Measurements from ENCODE around the gene PHF12.

Gene PHF12

GRCh38 chr17:28901866-28902818 lies 49.2 kb downstream of the PHF12 start:
- Histone ChIP-seq H3K9ac (peak overlapping the region; percentile 78 to 93 (median 87)), H3K27ac (peak overlapping the region; percentile 29 to 91 (median 83); a peak in 21 of 22 replicates), H3K36me3 (peaks cover 14 to 41% (median 22%) of the 10 kb centered on the region in 11 experiments)

DNA sequence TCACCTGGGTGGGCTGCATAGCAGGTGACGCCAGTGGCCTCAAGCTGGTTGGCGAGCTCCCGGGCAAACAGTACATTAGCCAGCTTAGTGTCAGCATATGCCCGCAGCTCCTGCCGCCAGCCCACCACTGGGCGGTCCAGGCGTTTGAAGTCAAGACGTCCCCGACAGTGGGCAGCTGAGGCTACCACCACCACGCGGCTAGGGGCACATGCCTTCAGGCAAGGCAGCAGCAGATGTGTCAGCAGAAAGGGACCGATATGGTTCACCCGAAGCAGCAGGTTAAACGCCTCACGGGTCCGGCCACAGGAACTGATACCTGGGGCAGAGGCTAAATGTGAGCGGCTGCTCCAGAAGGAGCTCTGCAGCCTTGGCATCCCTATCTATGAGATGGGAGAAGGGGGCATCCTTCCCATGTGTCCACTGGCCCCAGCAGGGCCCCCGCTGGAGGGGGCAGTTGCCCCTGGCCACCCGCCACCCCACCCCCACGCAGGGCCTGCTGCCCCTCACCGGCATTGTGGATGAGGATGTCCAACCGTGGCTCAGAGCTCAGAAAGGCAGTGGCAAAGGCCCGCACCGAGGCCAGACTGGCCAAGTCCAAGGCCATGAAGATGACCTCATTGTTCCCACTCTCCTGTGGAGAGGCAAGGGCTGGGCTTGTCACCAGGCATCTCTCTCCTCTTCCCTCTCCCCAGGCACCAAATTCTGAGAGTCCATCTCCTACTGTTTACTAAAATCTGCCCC lies 50.2 kb downstream of the PHF12 start:
- Histone ChIP-seq H3K4me3 (peak overlapping the region; percentile 72 to 82 (median 80); a peak in 19 of 20 replicates), H3K27ac (peak overlapping the region in 9 of 11 experiments; percentile 38 to 91 (median 83); a peak in 13 of 22 replicates), H3K27me3 (no peaks in the 10 kb centered on the region), H3K36me3 (peaks cover 4 to 31% (median 12%) of the 10 kb centered on the region in 11 experiments), H3K4me1 (peaks cover 44 to 65% (median 58%) of the 10 kb centered on the region in 10 experiments), H3K9ac (peak overlapping the region; percentile 78 to 93 (median 87); a peak in 20 of 22 replicates), H4K20me1 (peaks cover 0 to 31% (median 10%) of the 10 kb centered on the region in 11 experiments; a peak in 13 of 22 replicates), H3K9me3 (replicated peaks in 1 of 11) (no peaks in the 10 kb centered on the region), H3K4me2 (peak overlapping the region; percentile 76 to 97 (median 90))
- TF ChIP-seq Cebpa-rat (IDR thresholded peaks at IDR 0.05) = no peak

More at GRCh38 chr17:28901866-28902818, 49.2 kb downstream of the PHF12 start:
- peaks cover 0 to 41% (median 19%) of the 10 kb centered on the region in 11 experiments; a peak in 13 of 22 replicates for H4K20me1 ChIP-seq
- H3K27me3 ChIP-seq = no peaks in the 10 kb centered on the region
- peak overlapping the region; percentile 76 to 97 (median 90) for H3K4me2 ChIP-seq
- H3K4me3 ChIP-seq = peak overlapping the region; percentile 72 to 82 (median 80)
- TF ChIP-seq Cebpa-rat (IDR thresholded peaks at IDR 0.05) = no peak
- H3K4me1 ChIP-seq = peaks cover 40 to 59% (median 49%) of the 10 kb centered on the region in 10 experiments
- no peaks in the 10 kb centered on the region for H3K9me3 ChIP-seq (replicated peaks in 1 of 11)

- H3K9ac ChIP-seq = peak overlapping the region in 1 of 11 experiments; percentile 22; a peak in 1 of 22 replicates
- TF ChIP-seq Cebpa-rat (IDR thresholded peaks at IDR 0.05) = no peak
Measured at GRCh38 chr17:28899212-28899815, 52.0 kb downstream of the PHF12 start.

GRCh38 chr17:28898527-28898955 lies 52.8 kb downstream of the PHF12 start:
- no peak for TF ChIP-seq Cebpa-rat (IDR thresholded peaks at IDR 0.05)
- Histone ChIP-seq H3K4me1 (peaks cover 69 to 83% (median 74%) of the 10 kb centered on the region in 10 experiments), H3K4me3 (peak overlapping the region in 2 of 10 experiments; percentile 92; a peak in 4 of 20 replicates), H3K9ac (peak overlapping the region; percentile 82 to 91 (median 88); a peak in 11 of 22 replicates), H3K27me3 (no peaks in the 10 kb centered on the region), H3K4me2 (peak overlapping the region; percentile 84 to 99 (median 92)), H3K9me3 (replicated peaks in 1 of 11) (no peaks in the 10 kb centered on the region), H4K20me1 (peaks cover 0 to 13% (median 0%) of the 10 kb centered on the region in 11 experiments; a peak in 5 of 22 replicates), H3K27ac (peak overlapping the region in 9 of 11 experiments; percentile 83 to 91 (median 87); a peak in 17 of 22 replicates), H3K36me3 (peaks cover 0 to 26% (median 9%) of the 10 kb centered on the region in 11 experiments; a peak in 8 of 22 replicates)

More at GRCh38 chr17:28899212-28899815, 52.0 kb downstream of the PHF12 start:
- H3K36me3 ChIP-seq = peaks cover 0 to 26% (median 9%) of the 10 kb centered on the region in 11 experiments; a peak in 8 of 22 replicates
- H3K4me2 ChIP-seq = peak overlapping the region in 6 of 11 experiments; percentile 90 to 98 (median 92); a peak in 8 of 22 replicates
- peaks cover 0 to 21% (median 4%) of the 10 kb centered on the region in 11 experiments; a peak in 6 of 22 replicates for H4K20me1 ChIP-seq
- no peak overlapping the region for H3K4me3 ChIP-seq
- H3K4me1 ChIP-seq = peaks cover 63 to 82% (median 74%) of the 10 kb centered on the region in 10 experiments
- H3K9me3 ChIP-seq (replicated peaks in 1 of 11) = no peaks in the 10 kb centered on the region
- no peak overlapping the region; a peak in 1 of 22 replicates for H3K27ac ChIP-seq
- no peaks in the 10 kb centered on the region for H3K27me3 ChIP-seq

DNA sequence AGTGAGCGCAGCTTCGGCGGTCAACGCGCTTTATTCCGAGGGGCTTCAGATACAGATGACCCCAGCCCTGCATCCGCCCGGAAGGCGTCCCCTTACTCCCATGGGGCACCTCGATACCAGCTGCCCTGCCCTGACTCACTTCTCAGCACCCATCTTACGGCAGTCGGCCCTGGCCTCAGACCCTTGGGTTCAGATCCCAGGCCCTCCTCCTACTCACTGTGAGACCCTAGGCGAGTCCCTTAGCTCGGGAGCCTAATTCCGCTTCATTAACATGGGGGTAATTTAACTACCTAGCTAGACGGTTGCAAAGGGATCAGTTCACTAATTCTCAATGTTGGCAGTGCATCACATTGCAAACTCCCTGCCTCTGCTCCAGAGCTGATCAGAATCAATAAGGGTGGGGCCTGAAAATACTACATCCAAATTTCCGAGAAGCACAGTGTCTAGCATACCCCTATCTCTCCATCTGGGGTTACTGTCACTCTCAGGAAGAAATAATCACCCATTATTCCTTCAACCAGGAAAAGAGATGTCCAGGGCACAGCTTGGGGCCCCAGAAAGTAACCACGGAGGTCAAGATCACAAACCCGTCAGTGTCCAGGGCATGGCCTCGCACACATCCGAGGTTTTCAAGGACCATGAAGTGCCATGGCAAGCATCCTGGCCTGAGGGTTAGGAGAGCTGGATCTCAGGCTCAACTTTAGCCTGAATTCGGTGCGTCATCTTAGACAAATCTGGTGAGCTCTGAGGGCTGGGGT lies 53.4 kb downstream of the PHF12 start:
- Histone ChIP-seq H3K27ac (peak overlapping the region; percentile 70 to 91 (median 87); a peak in 21 of 22 replicates), H3K4me3 (peak overlapping the region; percentile 79 to 94 (median 90)), H3K36me3 (peaks cover 0 to 26% (median 9%) of the 10 kb centered on the region in 11 experiments; a peak in 8 of 22 replicates), H3K4me2 (peak overlapping the region; percentile 84 to 99 (median 92)), H3K9ac (peak overlapping the region; percentile 82 to 91 (median 88)), H3K4me1 (peaks cover 70 to 83% (median 74%) of the 10 kb centered on the region in 10 experiments), H3K9me3 (replicated peaks in 1 of 11) (no peaks in the 10 kb centered on the region), H3K27me3 (no peaks in the 10 kb centered on the region), H4K20me1 (peaks cover 0 to 8% (median 0%) of the 10 kb centered on the region in 11 experiments; a peak in 2 of 22 replicates)
- TF ChIP-seq Cebpa-rat (IDR thresholded peaks at IDR 0.05) = no peak

- H3K4me1 ChIP-seq = peaks cover 78 to 91% (median 82%) of the 10 kb centered on the region in 10 experiments
- peaks cover 0 to 7% (median 0%) of the 10 kb centered on the region in 11 experiments; a peak in 2 of 22 replicates for H4K20me1 ChIP-seq
- peak within 1 kb of the TSS; percentile 82 to 91 (median 88) for H3K9ac ChIP-seq
- H3K4me2 ChIP-seq = peak within 1 kb of the TSS; percentile 84 to 99 (median 92)
- no peak for TF ChIP-seq Cebpa-rat (IDR thresholded peaks at IDR 0.05)
- H3K36me3 ChIP-seq = peaks cover 0 to 26% (median 9%) of the 10 kb centered on the region in 11 experiments; a peak in 8 of 22 replicates
- H3K27ac ChIP-seq = peak within 1 kb of the TSS; percentile 70 to 91 (median 87)
- H3K27me3 ChIP-seq = no peaks in the 10 kb centered on the region
- H3K4me3 ChIP-seq = peak within 1 kb of the TSS; percentile 79 to 94 (median 90)
- H3K9me3 ChIP-seq (replicated peaks in 1 of 11) = no peaks in the 10 kb centered on the region
Measured at GRCh38 chr17:28896884-28897768, 54.2 kb downstream of the PHF12 start, which contains the start of gene FLOT2. TSS of gene FLOT2 (minus strand) at chr17:28897733. CDS start at chr17:28897574, 159 bp downstream.

All from BLaER1 treated with 17β-estradiol and CSF1 and Interleukin-3, amounts not matched to agents 10 nM and 100 nM (cell line).